Mesothelial cell of epicardium (in vitro differentiated cells): Measurements from ENCODE around the gene PCNX2. TPM values are rescaled to one million over a fixed set of nuclear protein-coding genes. Genes with fewer than 3 reads are reported as not detected.

Source experiments
- DNase-seq, 2 experiments: peaks; one replicate each; pipeline ENCODE4 v3.0.0; 2021; ENCODE audit warnings: low spot score in 2 of 2; ENCODE audit not compliant: unreplicated experiment in 2 of 2
- H3K27ac Mint-ChIP-seq: 2 replicates; pipeline ENCODE4 v1.8.0; 2021; ENCODE audit warnings: mixed read lengths
- H3K27me3 Mint-ChIP-seq: 2 replicates; pipeline ENCODE4 v1.8.0; 2021; ENCODE audit warnings: low read depth, mixed read lengths
- H3K36me3 Mint-ChIP-seq: 2 replicates; pipeline ENCODE4 v1.8.0; 2021; ENCODE audit warnings: mixed read lengths
- H3K4me1 Mint-ChIP-seq: 2 replicates; pipeline ENCODE4 v1.8.0; 2021; ENCODE audit warnings: mixed read lengths
- H3K4me3 Mint-ChIP-seq: 2 replicates; pipeline ENCODE4 v1.8.0; 2021; ENCODE audit warnings: mild to moderate bottlenecking, moderate library complexity, mixed read lengths
- H3K9me3 Mint-ChIP-seq: 2 replicates; pipeline ENCODE4 v1.8.0; 2021; ENCODE audit warnings: mixed read lengths
- total RNA-seq: library from RNA; stranded (reverse); gene quantifications from 3 replicates; pipeline ENCODE4 v1.2.1, GENCODE V29; 2021
- TF ChIP-seq, protein P1 (sequence below): fragments of 200-600 bp; sonication (generic); IDR thresholded peaks from one replicate; pipeline ENCODE4 v1.5.0; 2021; ENCODE audit warnings: antibody characterized with exemption; ENCODE audit not compliant: unreplicated experiment

Gene PCNX2
- total RNA-seq, 1 donor from 2014 or later: 28.4 TPM

- no peaks in the 10 kb centered on the region for H3K4me1 Mint-ChIP-seq
- TF ChIP-seq, protein P1, sequence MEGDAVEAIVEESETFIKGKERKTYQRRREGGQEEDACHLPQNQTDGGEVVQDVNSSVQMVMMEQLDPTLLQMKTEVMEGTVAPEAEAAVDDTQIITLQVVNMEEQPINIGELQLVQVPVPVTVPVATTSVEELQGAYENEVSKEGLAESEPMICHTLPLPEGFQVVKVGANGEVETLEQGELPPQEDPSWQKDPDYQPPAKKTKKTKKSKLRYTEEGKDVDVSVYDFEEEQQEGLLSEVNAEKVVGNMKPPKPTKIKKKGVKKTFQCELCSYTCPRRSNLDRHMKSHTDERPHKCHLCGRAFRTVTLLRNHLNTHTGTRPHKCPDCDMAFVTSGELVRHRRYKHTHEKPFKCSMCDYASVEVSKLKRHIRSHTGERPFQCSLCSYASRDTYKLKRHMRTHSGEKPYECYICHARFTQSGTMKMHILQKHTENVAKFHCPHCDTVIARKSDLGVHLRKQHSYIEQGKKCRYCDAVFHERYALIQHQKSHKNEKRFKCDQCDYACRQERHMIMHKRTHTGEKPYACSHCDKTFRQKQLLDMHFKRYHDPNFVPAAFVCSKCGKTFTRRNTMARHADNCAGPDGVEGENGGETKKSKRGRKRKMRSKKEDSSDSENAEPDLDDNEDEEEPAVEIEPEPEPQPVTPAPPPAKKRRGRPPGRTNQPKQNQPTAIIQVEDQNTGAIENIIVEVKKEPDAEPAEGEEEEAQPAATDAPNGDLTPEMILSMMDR: no peak
- H3K4me3 Mint-ChIP-seq: no peak overlapping the region
- H3K36me3 Mint-ChIP-seq: no peaks in the 10 kb centered on the region
- no peak overlapping the region for H3K27ac Mint-ChIP-seq
- H3K9me3 Mint-ChIP-seq: peaks cover 7% of the 10 kb centered on the region
- H3K27me3 Mint-ChIP-seq: no peaks in the 10 kb centered on the region
- DNase-seq: no peak
Measured at GRCh38 chr1:232937741-232938375, 357.7 kb downstream of the PCNX2 start.

GRCh38 chr1:232936941-232937340 lies 358.6 kb downstream of the PCNX2 start:
- no peak overlapping the region for H3K27ac Mint-ChIP-seq
- H3K4me1 Mint-ChIP-seq: no peaks in the 10 kb centered on the region
- peaks cover 7% of the 10 kb centered on the region for H3K9me3 Mint-ChIP-seq
- TF ChIP-seq, protein P1: no peak
- H3K4me3 Mint-ChIP-seq: no peak overlapping the region
- H3K27me3 Mint-ChIP-seq: no peaks in the 10 kb centered on the region
- H3K36me3 Mint-ChIP-seq: no peaks in the 10 kb centered on the region
- DNase-seq: no peak

Other genes starting within 250 kb of the PCNX2 start
- gene MAP3K21, start 32.0 kb upstream of the PCNX2 start, total RNA-seq: 6.4 to 7.2 TPM (median 6.6 TPM) in 3 replicates